Neural cell (in vitro differentiated cells): Measurements from ENCODE around the gene URI1. TPM values are rescaled to one million over a fixed set of nuclear protein-coding genes. Genes with fewer than 3 reads are reported as not detected.
A peak's percentile ranks its signal among the peaks of the same experiment; 100 is the strongest.

Experiments used
- H2AFZ ChIP-seq: fragments of 200-600, 300-800 bp; sonication (generic), shearing (Covaris generic); 2 replicates; pipeline ENCODE4 v1.6.0; 2014; ENCODE audit warnings: low read depth, mild to moderate bottlenecking, antibody characterized with exemption, low read length, moderate library complexity
- H3F3A ChIP-seq: fragments of 200-600 bp; shearing (Covaris generic); 2 replicates; pipeline ENCODE4 v1.6.1; 2016; ENCODE audit warnings: mild to moderate bottlenecking, moderate library complexity, mixed read lengths, antibody characterized with exemption, low read length; ENCODE audit not compliant: insufficient read depth, poor library complexity, severe bottlenecking
- H3K27ac ChIP-seq: fragments of 200-600, 300-800 bp; sonication (generic), shearing (Covaris generic); 2 replicates; pipeline ENCODE4 v1.5.1; 2014; ENCODE audit warnings: mild to moderate bottlenecking, low read length, moderate library complexity
- H3K27me3 ChIP-seq: fragments of 300-800, 200-600 bp; sonication (generic), shearing (Covaris generic); 2 replicates; pipeline ENCODE4 v1.6.0; 2014; ENCODE audit warnings: mild to moderate bottlenecking, low read depth, low read length, moderate library complexity; ENCODE audit not compliant: insufficient read depth
- H3K36me3 ChIP-seq: fragments of 300-800, 200-600 bp; sonication (generic), shearing (Covaris generic); 2 replicates; pipeline ENCODE4 v1.5.1; 2014; ENCODE audit warnings: mild to moderate bottlenecking, antibody characterized with exemption, low read length, moderate library complexity; ENCODE audit not compliant: insufficient read depth
- H3K4me2 ChIP-seq: fragments of 300-800, 200-600 bp; sonication (generic), shearing (Covaris generic); 2 replicates; pipeline ENCODE4 v1.6.0; 2014; ENCODE audit warnings: mild to moderate bottlenecking, low read length
- H3K4me3 ChIP-seq: fragments of 300-800, 200-600 bp; sonication (generic), shearing (Covaris generic); 2 replicates; pipeline ENCODE4 v1.5.1; 2014; ENCODE audit warnings: mild to moderate bottlenecking, low read length, moderate library complexity
- H3K79me2 ChIP-seq: fragments of 200-600 bp; shearing (Covaris generic); replicated peaks from 2 replicates; pipeline ENCODE4 v1.6.0; 2014; ENCODE audit warnings: mild to moderate bottlenecking, low read length, moderate library complexity; ENCODE audit not compliant: insufficient read depth
- H3K9ac ChIP-seq: fragments of 300-800, 200-600 bp; sonication (generic), shearing (Covaris generic); 2 replicates; pipeline ENCODE4 v1.6.1; 2016; ENCODE audit warnings: mild to moderate bottlenecking, low read length, mixed read lengths
- H3K9me2 ChIP-seq: fragments of 200-600 bp; shearing (Covaris generic); 2 replicates; pipeline ENCODE4 v1.6.1; 2016; ENCODE audit warnings: mild to moderate bottlenecking, low read length, mixed read lengths; ENCODE audit not compliant: insufficient read depth
- H3K9me3 ChIP-seq: fragments of 200-600, 300-800 bp; sonication (generic), shearing (Covaris generic); 2 replicates; pipeline ENCODE4 v1.6.1; 2016; ENCODE audit warnings: mild to moderate bottlenecking, mixed run types, low read length, moderate library complexity, mixed read lengths
- H4K20me1 ChIP-seq: fragments of 200-600 bp; shearing (Covaris generic); 2 replicates; pipeline ENCODE4 v1.6.1; 2016; ENCODE audit warnings: mild to moderate bottlenecking, mixed run types; ENCODE audit not compliant: insufficient read depth
- EP300 ChIP-seq: fragments of 450-650 bp; conservative IDR thresholded peaks from 2 replicates; pipeline ENCODE4 v1.6.1; 2014; ENCODE audit warnings: antibody characterized with exemption, mild to moderate bottlenecking, moderate library complexity; ENCODE audit not compliant: poor library complexity, severe bottlenecking
- EZH2 ChIP-seq: fragments of 200-600, 300-800 bp; shearing (Covaris generic), sonication (generic); IDR thresholded peaks from 2 replicates; pipeline ENCODE4 v1.6.1; 2014; ENCODE audit warnings: antibody characterized with exemption, low read length, borderline replicate concordance, mild to moderate bottlenecking; ENCODE audit not compliant: insufficient read depth, poor library complexity, severe bottlenecking
- MXI1 ChIP-seq: fragments of 450-650 bp; conservative IDR thresholded peaks from 2 replicates; pipeline ENCODE4 v1.6.1; 2014; ENCODE audit warnings: antibody characterized with exemption, mild to moderate bottlenecking; ENCODE audit not compliant: poor library complexity, severe bottlenecking
- POLR2AphosphoS5 ChIP-seq: IDR thresholded peaks from 2 replicates; pipeline ENCODE4 v1.6.1; 2012
- RAD21 ChIP-seq: fragments of 450-650 bp; conservative IDR thresholded peaks from 2 replicates; pipeline ENCODE4 v1.6.1; 2014; ENCODE audit warnings: antibody characterized with exemption, mild to moderate bottlenecking, moderate library complexity
- REST ChIP-seq: IDR thresholded peaks from 2 replicates; pipeline ENCODE4 v1.6.1; 2012; ENCODE audit warnings: borderline replicate concordance
- SMC3 ChIP-seq: fragments of 450-650 bp; conservative IDR thresholded peaks from 2 replicates; pipeline ENCODE4 v1.6.1; 2014; ENCODE audit warnings: antibody characterized with exemption, mild to moderate bottlenecking, moderate library complexity; ENCODE audit not compliant: poor library complexity
- TAF1 ChIP-seq: IDR thresholded peaks from 2 replicates; pipeline ENCODE4 v1.6.1; 2012; ENCODE audit warnings: low read depth
- polyA minus RNA-seq: library from RNA; depleted of rRNA, polyadenylated mRNA; stranded (reverse); fragments of >200 nt; gene quantifications from 2 replicates; pipeline ENCODE4 v1.2.3, GENCODE V29; 2014
- polyA plus RNA-seq: library from polyadenylated mRNA; depleted of rRNA; stranded (reverse); fragments of >200 nt; gene quantifications from 2 replicates; pipeline ENCODE4 v1.2.3, GENCODE V29; 2014
- TF ChIP-seq, protein P1 (sequence below): fragments of 450-650 bp; IDR thresholded peaks from 2 replicates; pipeline ENCODE4 v1.5.1; 2014; ENCODE audit warnings: antibody characterized with exemption, mild to moderate bottlenecking, moderate library complexity; ENCODE audit not compliant: poor library complexity, severe bottlenecking

Gene URI1
- polyA plus RNA-seq = 43.8 and 55.4 TPM in 2 replicates
- polyA minus RNA-seq = 93.2 and 104 TPM in 2 replicates

- no peaks in the 10 kb centered on the region for H3K9me2 ChIP-seq
- H3F3A ChIP-seq = no peaks in the 10 kb centered on the region
- no peaks in the 10 kb centered on the region for H3K36me3 ChIP-seq
- H3K4me2 ChIP-seq = peak within 1 kb of the TSS; percentile 88
- H3K79me2 ChIP-seq = peaks cover 29% of the 10 kb centered on the region
- no peaks in the 10 kb centered on the region for H4K20me1 ChIP-seq
- H3K27ac ChIP-seq = peak within 1 kb of the TSS; percentile 12
- H3K9me3 ChIP-seq = no peaks in the 10 kb centered on the region
- H3K4me3 ChIP-seq = peak within 1 kb of the TSS; percentile 97
- H3K27me3 ChIP-seq = no peaks in the 10 kb centered on the region
- H2AFZ ChIP-seq = peak within 1 kb of the TSS; percentile 80
- TF ChIP-seq, protein P1, sequence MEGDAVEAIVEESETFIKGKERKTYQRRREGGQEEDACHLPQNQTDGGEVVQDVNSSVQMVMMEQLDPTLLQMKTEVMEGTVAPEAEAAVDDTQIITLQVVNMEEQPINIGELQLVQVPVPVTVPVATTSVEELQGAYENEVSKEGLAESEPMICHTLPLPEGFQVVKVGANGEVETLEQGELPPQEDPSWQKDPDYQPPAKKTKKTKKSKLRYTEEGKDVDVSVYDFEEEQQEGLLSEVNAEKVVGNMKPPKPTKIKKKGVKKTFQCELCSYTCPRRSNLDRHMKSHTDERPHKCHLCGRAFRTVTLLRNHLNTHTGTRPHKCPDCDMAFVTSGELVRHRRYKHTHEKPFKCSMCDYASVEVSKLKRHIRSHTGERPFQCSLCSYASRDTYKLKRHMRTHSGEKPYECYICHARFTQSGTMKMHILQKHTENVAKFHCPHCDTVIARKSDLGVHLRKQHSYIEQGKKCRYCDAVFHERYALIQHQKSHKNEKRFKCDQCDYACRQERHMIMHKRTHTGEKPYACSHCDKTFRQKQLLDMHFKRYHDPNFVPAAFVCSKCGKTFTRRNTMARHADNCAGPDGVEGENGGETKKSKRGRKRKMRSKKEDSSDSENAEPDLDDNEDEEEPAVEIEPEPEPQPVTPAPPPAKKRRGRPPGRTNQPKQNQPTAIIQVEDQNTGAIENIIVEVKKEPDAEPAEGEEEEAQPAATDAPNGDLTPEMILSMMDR = no peak
- TF ChIP-seq SMC3 (peak; percentile 46), POLR2AphosphoS5 (peak; percentile 69), TAF1 (no peak), RAD21 (peak; percentile 35), MXI1 (peak; percentile 94), EP300 (peak; percentile 9)
- H3K9ac ChIP-seq = peak within 1 kb of the TSS; percentile 68
These were observed at the start of gene URI1 for GRCh38 chr19:29941828-29942403. Gene URI1 (plus strand): TSS chr19:29942239. CDS start chr19:29942548, 309 bp downstream.

- no peaks in the 10 kb centered on the region for H3F3A ChIP-seq
- H3K27ac ChIP-seq = no peak overlapping the region
- H2AFZ ChIP-seq = no peak overlapping the region
- H3K9me2 ChIP-seq = no peaks in the 10 kb centered on the region
- no peak overlapping the region for H3K4me3 ChIP-seq
- no peaks in the 10 kb centered on the region for H3K27me3 ChIP-seq
- H4K20me1 ChIP-seq = no peaks in the 10 kb centered on the region
- H3K79me2 ChIP-seq = no peaks in the 10 kb centered on the region
- TF ChIP-seq MXI1 (no peak), EZH2 (no peak), REST (no peak), SMC3 (no peak), RAD21 (no peak), EP300 (no peak), POLR2AphosphoS5 (no peak), TAF1 (no peak)
- TF ChIP-seq, protein P1 = no peak
- H3K4me2 ChIP-seq = no peak overlapping the region
- no peak overlapping the region for H3K9ac ChIP-seq
- H3K36me3 ChIP-seq = no peaks in the 10 kb centered on the region
- no peaks in the 10 kb centered on the region for H3K9me3 ChIP-seq
These were observed 48.3 kb upstream of the URI1 start for GRCh38 chr19:29893606-29894284.
